Right atrium auricular region (tissue), 2 donors: ENCODE data around the gene PRDM2. TPM values are rescaled to one million over a fixed set of nuclear protein-coding genes. Genes with fewer than 3 reads are reported as not detected.
A peak's percentile ranks its signal among the peaks of the same experiment; 100 is the strongest.

Experiments used
- DNase-seq: peaks from one replicate; pipeline ENCODE4 v3.0.0-alpha.2; 2019; ENCODE audit warnings: low spot score
- H3K27ac ChIP-seq, 2 donors: fragments of 200-600 bp; sonication (generic); 1 replicate in 1 of 2; 2 replicates in 1 of 2; pipeline ENCODE4 v1.5.1; 2016 to 2019
- H3K27me3 ChIP-seq, 2 donors: fragments of 200-600 bp; sonication (generic); one replicate each; pipeline versions ENCODE4 v1.5.1 to v1.6.0; 2017 to 2019
- H3K36me3 ChIP-seq: fragments of 200-600 bp; sonication (generic); one replicate; pipeline ENCODE4 v1.5.1; 2016
- H3K4me1 ChIP-seq, 2 donors: fragments of 200-600 bp; sonication (generic); one replicate each; pipeline versions ENCODE4 v1.5.1 to v1.6.0; 2017 to 2019
- H3K4me3 ChIP-seq, 2 donors: fragments of 200-600 bp; sonication (generic); 1 replicate in 1 of 2; 2 replicates in 1 of 2; pipeline ENCODE4 v1.5.1; 2017 to 2019; ENCODE audit warnings: mild to moderate bottlenecking in 1 of 2, moderate library complexity in 1 of 2
- H3K9me3 ChIP-seq, 2 donors: fragments of 200-600 bp; sonication (generic); one replicate each; pipeline ENCODE4 v1.5.1; 2019
- CTCF ChIP-seq, 2 donors: fragments of 200-600 bp; sonication (generic); IDR thresholded peaks; one replicate each; pipeline ENCODE4 v1.5.1; 2019; ENCODE audit warnings: antibody characterized with exemption in 2 of 2
- total RNA-seq, 2 donors: library from RNA; depleted of rRNA; stranded (reverse); fragments of >200 nt; gene quantifications; one replicate each; pipeline ENCODE4 v1.1.0, GENCODE V29; 2016

Gene PRDM2
- total RNA-seq, 2 donors from 2014 or later: 20.5 to 22.8 TPM

DNA sequence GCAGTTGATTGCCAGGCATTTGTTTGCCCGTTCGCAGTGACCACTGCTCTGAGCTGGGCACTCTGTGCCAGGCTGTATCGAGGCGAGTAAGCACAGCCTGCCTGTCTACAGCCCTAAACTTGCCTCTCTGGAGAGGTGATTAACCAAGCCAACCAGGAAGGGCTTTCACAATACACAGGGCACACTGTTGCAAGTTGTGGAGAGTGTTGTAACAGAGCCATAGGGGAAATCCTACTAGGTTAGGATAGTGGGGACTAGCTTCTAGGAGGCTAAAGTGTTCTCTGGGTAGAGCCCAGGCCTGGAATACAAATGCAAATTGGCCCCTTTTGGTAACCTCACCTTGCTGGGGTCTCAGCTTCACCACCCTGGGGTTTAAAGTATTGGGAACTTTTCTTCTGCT, 23.8 kb downstream of the PRDM2 start:
- no peak for DNase-seq

GRCh38 chr1:13725714-13726175, 25.8 kb downstream of the PRDM2 start:
- Histone ChIP-seq H3K9me3 (no peaks in the 10 kb centered on the region), H3K27me3 (no peaks in the 10 kb centered on the region), H3K4me3 (no peak overlapping the region), H3K27ac (no peak overlapping the region), H3K4me1 (no peaks in the 10 kb centered on the region), H3K36me3 (no peaks in the 10 kb centered on the region)
- no peak for DNase-seq
- TF ChIP-seq CTCF (IDR thresholded peaks at IDR 0.05): peak in 1 of 2 donors; percentile 44

More for the DNA sequence above, 23.8 kb downstream of the PRDM2 start:
- TF ChIP-seq CTCF (IDR thresholded peaks at IDR 0.05): no peak
- H3K4me1 ChIP-seq: no peaks in the 10 kb centered on the region
- no peak overlapping the region for H3K27ac ChIP-seq
- no peak overlapping the region for H3K4me3 ChIP-seq
- H3K27me3 ChIP-seq: no peaks in the 10 kb centered on the region
- no peaks in the 10 kb centered on the region for H3K36me3 ChIP-seq
- no peaks in the 10 kb centered on the region for H3K9me3 ChIP-seq

DNA sequence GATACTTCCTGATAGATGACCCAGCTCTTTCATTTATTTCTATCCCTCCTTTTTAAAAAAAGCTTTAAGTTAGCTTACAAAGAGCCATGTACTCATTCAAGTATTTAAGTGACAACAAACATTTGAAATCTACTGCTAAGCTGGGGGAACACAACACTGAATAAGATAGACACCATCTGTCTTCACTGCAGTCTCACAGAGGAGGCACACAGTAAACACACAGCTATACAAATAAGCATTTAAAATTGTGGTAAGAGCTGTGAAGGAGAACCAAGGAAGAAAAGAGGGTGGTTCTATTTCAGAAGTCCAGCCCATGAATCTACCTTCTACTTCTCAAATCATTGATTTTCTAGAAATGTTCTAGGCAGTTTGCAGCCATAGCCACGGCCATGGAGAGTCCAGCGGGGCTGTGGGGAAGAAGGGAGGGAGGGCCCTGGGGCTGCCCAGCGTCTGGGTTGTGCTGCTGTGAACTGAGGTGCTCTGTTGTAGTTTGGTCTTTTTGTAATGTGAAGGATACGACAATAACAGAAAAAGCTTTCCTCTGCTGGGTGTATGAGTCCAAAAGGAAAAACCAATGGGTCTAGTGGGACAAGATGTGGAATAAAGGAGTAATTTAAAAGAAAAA, 28.2 kb downstream of the PRDM2 start:
- no peaks in the 10 kb centered on the region for H3K36me3 ChIP-seq
- H3K27ac ChIP-seq: no peak overlapping the region
- TF ChIP-seq CTCF (IDR thresholded peaks at IDR 0.05): no peak
- DNase-seq: no peak
- no peak overlapping the region for H3K4me3 ChIP-seq
- no peaks in the 10 kb centered on the region for H3K9me3 ChIP-seq
- H3K4me1 ChIP-seq: no peaks in the 10 kb centered on the region
- no peaks in the 10 kb centered on the region for H3K27me3 ChIP-seq

GRCh38 chr1:13730291-13730690, 30.3 kb downstream of the PRDM2 start:
- H3K27me3 ChIP-seq: no peaks in the 10 kb centered on the region
- no peaks in the 10 kb centered on the region for H3K9me3 ChIP-seq
- DNase-seq: no peak
- H3K4me3 ChIP-seq: no peak overlapping the region
- no peaks in the 10 kb centered on the region for H3K4me1 ChIP-seq
- H3K36me3 ChIP-seq: no peaks in the 10 kb centered on the region
- no peak overlapping the region for H3K27ac ChIP-seq
- no peak for TF ChIP-seq CTCF (IDR thresholded peaks at IDR 0.05)

- H3K9me3 ChIP-seq: no peaks in the 10 kb centered on the region
- no peak for TF ChIP-seq CTCF (IDR thresholded peaks at IDR 0.05)
- no peak overlapping the region for H3K27ac ChIP-seq
- H3K4me1 ChIP-seq: no peaks in the 10 kb centered on the region
- H3K36me3 ChIP-seq: no peaks in the 10 kb centered on the region
- H3K27me3 ChIP-seq: no peaks in the 10 kb centered on the region
- no peak overlapping the region for H3K4me3 ChIP-seq
- peak; percentile 64 for DNase-seq
Observed at GRCh38 chr1:13730751-13731482, 30.9 kb downstream of the PRDM2 start.
